NCI-H748 (cell line): ENCODE measurements around the gene GCGR.

Experiments
- DNase-seq: peaks from one replicate; lab custom pipeline; 2025; ENCODE audit not compliant: unreplicated experiment; lab: John Stamatoyannopoulos, UW

The GCGR gene

DNA sequence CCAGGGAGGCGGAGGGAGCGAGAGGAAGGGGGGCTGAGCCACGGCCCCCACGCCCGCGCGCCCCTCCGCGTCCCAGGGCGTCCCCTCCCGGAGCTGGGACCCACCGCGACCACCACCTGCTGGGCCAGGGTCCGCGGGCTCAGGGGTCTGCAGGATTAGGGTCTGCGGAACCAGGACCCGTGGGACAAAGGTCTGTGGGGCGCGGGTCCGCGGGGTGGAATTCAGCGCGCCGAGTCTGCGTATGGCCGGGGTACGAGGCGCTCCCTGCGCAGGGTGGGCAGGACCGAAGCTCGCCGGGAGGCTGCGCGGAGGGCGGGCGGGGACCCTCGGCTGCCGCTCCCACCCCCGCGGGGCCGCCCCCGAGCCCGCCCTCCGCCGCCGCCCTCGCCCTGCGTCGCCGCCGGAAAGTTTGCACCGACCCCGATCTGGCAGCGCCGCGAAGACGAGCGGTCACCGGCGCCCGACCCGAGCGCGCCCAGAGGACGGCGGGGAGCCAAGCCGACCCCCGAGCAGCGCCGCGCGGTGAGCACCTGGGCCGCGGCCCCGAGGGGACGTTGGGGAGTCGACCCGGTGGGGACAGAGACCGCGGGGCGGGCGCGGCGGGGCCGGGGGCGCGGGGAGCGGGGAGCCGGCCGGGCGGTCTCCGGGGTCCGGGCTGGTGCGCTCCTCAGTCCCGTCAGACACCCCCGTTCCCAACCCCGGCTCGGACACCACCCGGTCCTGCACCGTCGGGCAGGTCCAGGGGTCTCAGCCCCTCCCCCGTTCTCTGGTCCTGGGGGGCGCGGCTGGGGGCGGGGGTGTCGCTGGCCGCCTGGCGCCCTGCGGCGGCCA lies at the start of gene GCGR:
TSS of gene GCGR (plus strand) at position 423 of the 831 bp plus-strand sequence. CDS start 4,869 bp downstream, outside the sequence.
- no peak for DNase-seq

DNA sequence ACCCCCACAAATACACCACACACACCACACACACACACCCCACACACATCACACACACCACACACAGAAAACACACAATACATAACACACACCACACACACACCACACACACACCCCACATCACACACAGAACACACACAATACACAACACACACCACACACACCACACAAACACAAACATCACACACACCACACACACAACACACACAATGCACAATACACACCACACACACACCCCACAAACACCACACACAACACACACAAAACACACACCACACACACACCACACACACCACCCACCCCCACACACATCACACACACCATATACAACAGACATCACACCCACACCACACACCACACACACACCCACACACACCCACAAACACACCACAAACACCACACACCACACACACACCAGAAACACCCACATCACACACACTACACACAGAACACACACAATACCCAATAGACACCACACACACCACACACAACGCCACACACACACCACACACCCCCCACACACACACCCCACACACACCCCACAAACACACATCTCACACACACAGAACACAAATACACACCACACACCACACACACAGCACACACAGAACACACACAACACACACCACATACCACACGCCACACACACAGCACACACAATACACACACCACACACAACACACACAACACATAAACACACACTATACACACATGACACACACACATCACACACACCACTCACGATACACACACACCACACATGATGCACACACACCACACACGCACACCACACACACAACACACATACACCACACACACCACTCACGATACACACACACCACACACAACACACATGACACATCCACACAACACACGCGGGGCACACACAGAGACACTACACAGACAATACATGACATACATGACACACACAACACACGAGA lies 11.0 kb upstream of the GCGR start:
- no peak for DNase-seq

DNA sequence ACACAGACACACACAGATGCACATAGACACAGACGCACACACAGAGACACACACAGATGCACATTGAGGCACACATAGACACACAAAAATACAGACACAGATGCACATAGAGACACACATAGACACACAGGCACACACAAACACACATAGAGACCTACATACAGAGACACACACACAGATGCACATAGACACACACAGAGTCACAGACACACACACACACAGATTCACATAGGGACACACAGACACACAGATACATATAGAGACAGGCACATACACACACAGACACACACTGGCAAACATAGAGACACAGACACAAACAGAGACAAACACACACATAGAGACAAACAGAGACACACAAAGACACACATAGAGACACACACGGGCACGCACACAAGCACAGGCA lies 9.9 kb upstream of the GCGR start:
- DNase-seq, result no peak

DNA sequence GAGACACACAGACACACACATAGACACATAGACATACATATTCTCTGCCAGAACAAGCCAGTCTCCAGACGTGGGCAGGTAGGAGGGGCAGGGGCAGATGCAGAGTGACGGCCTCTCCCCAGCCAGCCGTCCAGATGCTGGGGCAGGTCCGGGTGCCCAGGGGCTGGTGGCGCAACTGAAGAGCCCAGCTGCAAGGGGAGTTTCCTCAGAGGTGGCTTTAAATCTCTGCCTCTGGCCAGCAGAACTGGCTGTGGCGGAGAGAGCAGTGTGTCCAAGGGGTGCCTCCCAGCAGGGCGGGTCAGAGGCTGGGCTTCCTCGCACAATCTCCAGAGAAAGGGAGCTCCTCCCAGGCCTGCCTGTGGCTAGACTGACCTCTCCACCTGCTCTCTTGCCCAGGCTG lies 9.4 kb upstream of the GCGR start:
- DNase-seq, result no peak

DNA sequence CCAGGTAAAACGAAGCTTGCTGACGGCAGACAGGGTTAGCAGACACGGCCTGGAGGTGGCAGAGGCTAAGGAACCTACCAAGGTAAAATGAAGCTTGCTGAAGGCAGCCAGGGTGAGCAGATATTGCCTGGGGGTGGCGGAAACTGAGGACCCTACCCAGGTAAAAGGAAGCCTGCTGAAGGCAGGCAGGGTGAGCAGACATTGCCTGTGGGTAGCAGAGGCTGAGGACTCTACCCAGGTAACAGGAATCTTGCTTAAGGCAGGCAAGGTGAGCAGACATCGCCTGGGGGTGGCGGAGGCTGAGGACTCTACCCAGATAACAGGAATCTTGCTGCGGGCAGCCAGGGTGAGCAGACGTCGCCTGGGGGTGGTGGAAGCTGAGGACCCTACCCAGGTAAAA lies 2.6 kb upstream of the GCGR start:
- DNase-seq, result no peak

DNA sequence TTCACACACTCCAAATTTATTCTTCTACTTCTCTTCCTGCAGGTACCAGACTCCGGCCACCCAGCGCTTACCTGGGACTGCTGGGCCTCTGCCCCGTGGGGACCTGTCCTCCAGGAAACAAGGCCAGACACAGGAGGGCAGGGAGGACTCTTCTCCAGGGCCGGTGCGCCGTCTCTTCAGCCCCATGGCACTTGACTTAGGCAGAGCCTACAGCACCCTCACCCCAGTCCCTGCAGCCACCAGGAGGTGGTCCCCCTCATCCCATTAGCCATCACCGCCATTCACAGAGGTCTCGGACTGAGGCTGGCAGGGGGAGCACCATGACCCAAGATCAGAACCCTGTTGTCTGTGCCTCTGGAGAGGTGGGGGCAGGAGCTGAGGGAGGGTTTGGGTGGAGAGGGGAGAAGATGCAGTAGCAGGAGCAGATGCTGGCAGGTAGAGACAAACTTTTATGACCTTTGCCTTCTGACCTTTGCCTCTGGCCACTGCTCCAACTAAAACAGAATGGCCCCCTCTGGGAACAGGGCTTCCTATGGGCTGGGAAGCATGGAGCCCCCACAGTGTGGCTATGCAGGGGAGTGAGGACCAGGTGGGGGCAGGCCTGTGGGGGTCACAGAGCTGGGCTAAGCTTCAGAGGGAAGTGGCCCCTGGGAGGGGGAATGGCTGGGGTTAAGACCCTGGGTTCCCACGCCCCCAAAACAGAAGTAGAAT lies 1.7 kb upstream of the GCGR start:
- DNase-seq, result no peak

DNA sequence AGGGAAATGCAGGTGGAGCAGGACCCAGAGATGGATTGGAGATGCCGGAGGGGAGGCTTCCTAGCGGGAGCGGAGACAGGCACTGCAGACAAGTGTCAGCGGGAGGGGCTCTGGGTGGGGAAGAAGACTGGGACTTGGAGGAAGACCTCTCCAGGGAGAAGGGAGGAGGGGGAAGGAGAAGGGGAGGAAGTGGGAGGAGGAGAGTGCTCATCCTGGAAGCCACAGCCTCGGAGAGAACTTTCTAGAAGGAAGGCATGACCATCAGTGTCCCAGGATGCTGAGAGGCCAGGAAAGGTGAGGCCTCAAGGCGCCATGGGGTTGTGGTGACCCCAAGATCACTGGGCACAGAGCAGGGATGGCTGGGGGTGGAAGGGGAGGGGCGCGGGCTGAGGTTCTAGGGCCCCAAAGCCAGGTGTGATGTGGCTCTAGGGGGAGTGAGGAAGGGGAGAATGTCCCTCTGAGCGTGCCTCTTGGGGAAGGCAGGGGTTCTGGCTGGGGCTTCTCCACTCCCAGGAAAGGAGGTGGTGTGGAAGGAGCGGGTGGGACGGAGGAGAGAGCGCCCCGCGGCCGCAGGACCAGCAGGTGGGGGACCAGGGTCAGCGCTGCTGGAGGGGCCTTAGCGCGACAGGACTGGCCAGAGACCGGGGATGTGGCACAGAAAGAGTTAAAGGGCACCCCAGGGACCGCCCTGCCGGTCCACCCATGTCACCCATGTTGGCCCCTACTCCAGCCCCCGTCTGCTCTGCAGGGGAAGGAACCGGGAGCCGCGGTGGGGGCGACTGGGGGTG lies 900 bp upstream of the GCGR start:
- no peak for DNase-seq

DNA sequence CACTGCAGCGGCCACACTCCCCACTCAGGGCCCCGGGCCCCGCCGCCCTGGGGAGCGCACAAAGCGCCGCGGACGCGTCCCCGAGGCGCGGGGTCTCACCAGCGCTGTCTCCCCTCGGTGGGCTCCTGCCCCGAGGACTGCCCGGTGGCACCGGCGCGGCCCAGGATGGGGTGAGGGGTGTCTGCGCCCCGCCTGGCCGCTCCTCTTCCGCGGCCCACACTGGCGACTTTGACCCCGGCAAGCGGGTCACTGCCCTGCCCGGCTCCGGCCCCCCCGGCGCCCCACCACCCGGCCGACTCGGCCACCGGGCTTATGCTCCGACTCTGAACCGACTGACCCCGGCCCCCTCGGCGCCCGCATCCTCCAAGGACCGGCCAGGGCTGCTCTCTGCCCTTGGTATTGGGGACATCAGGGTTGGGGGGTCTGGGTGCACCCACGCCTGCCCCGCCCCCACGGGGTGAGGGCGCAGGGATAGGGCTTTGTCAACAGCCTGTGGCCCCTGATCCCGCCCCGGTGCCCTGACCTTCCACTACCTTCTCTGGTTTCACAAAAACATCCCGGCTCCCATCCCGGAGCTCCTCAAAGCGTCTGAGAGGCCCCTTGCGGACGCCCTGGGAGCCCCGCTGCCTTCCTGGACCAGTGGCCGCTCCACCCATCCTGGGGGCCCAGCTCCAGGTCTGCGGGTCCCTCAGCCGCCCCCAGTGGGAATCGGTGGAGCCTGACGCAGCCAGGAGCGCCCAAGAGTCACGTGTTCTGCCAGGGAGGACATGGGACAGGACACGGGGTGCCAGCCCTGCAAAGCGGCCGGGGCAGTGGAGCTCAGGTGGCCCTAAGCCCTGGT lies 829 bp downstream of the GCGR start:
- no peak for DNase-seq

DNA sequence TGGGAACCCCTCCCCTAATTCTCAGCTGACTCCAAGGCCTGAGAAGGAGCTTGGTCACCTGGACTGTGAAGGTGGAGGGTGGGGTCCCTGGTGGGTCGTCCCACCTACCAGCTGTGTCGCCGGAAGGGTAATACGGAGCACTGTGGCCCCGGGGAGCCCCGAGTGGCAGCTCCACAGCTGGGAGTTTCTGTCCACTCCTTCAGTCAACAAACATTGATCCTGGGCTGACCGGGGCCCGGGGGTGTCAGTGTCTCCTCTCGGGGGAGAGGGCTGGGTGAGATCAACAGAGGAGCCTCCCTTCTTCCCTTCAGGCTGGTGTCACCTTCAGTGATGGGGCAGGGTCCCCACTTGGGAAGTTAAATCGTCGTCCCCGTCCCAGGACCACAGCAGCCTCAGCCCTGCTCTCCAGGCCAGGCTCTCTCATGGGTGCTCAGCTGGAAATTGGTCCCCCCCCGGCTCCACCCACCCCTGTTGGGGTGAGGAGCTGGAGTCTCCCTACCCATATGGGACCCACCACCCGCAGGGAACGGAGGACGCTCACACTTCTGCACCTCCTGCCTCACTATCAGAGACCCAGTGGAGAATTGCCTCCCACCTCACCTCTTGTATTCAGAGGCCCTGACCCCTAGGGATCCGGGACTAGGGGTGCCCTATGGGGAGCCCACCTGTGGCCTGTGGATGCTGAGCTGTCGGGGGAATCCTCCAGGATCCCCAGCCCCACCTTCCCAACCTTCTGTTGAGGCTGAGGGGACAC lies 1.9 kb downstream of the GCGR start:
- DNase-seq, result no peak

DNA sequence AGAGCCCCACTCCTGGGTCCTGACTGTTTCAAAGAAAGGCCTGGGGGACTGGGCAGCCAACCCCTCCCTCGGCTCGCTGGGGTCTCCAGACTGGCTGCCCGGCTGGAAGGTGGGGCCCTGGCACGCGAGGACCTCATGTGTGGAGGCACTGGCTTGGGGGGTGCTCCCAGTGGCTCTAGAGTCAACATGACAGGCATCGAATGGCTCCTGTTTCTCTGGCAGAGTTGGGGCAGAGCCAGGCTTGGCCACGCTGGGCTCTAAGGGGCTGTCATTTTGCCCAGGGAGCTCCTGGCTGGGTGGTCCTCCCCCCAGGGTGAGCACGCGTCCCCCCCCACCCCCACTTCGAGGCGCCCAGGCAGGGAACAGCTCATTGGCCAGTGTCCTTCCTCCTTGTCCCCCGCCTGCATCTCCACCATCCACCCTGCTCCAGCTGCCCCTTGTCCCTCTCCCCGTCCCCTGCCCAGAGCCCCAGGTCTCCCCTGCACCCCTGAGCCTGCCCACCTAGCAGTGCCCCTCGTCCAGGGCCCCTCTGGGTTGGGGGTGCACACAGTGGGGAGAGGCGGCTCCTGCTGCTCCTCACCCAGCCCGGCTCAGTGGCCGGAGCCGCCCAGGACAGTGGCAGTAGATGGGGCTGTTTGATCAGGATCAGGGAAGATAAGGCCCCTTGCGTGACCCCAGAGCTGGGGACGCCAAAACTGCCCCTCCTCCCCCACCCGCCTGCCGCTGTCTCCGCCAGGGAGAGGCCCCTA lies 2.7 kb downstream of the GCGR start:
- no peak for DNase-seq

DNA sequence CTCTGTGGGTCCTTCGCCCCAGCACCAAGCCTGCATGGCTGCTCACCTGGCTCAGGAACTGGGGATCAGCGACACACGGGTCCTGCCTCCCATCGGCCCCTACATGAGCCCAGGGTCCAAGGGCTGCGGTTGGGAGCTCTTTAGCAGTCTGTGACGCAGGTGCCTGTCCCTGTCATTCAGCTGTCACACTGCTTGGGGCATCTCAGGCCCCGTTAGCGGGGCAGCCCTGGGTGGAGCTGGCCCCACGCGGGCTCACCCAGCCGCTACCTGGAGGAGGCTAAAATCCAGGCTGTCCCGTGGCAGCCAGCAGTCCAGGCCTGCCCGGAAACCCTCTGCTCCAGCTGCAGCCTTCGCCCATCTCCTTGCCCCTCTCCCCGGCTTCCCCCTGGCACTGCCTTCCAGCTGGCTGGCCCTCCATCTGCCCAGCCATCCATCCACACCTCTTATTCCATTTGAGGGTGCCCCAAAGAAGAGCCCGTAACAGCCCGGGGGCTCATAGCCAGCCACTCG lies 3.3 kb downstream of the GCGR start:
- DNase-seq, result no peak

DNA sequence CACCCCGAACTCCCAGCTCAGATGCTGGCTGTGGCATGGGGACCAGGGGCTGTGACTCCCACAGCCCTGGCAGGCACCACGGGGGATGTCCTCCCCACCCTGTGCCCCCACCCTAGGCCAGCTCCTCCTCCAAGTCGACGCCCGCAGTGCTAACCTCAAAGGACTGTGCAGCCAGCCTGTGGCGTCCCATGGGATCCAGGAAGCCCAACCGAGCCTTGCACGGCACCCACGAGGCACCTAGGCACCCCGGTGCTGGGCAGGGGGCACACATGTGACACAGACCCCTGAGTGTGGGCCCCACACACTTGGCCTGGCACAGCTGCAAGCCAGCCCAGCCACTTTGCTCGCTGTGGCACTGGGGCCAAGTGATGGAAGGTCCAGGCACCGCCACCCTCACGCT lies 3.9 kb downstream of the GCGR start:
- DNase-seq, result no peak

DNA sequence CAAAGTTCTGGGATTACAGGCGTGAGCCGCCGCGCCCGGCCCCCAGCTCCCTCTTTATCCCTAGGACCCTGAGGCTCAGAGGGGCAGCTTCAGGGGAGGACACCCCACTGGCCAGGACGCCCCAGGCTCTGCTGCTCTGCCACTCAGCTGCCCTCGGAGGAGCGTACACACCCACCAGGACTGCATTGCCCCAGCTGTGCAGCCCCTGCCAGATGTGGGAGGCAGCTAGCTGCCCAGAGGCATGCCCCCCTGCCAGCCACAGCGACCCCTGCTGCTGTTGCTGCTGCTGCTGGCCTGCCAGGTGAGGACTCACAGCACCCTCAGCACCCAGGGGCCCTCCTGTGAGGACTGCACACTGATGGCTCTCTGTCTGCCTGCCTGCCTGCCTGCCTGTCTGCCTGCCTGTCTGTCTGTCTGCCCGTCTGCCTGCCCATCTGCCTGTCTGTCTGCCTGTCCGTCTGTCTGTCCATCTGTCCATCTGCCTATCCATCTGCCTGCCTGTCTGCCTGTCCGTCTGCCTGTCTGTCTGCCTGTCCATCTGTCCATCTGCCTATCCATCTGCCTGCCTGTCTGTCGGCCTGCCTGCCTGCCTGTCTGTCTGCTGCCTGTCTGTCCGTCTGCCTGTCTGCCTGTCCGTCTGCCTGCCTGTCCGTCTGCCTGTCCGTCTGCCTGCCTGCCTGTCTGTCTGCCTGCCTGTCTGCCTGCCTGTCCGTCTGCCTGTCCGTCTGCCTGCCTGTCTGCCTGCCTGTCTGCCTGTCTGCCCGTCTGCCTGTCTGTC lies 5.0 kb downstream of the GCGR start:
- no peak for DNase-seq

DNA sequence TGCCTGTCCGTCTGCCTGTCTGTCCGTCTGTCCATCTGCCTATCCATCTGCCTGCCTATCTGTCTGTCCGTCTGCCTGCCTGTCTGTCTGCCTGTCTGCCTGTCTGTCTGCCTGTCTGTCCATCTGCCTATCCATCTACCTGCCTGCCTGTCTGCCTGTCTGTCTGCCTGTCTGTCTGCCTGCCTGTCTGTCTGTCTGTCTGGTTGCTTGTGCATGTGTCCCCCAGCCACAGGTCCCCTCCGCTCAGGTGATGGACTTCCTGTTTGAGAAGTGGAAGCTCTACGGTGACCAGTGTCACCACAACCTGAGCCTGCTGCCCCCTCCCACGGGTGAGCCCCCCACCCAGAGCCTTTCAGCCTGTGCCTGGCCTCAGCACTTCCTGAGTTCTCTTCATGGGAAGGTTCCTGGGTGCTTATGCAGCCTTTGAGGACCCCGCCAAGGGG lies 5.6 kb downstream of the GCGR start:
- no peak for DNase-seq

DNA sequence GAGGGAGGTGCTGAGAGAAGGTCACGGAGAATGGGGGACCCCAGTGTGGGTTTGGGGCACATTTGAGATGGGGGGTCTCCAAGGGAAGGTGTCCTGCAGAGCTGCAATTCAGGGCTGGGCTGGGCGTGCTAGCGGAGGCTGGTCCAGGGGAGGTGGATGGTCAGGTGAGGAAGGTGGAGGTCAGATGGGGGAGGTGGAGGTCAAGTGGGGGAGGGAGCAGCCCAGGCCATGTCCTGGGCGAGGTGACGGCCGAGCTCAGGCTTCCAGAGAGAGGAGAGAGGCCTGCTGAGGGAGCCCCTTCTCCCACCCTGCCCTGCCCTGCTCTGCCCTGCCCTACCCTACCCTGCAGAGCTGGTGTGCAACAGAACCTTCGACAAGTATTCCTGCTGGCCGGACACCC lies 6.5 kb downstream of the GCGR start:
- no peak for DNase-seq

DNA sequence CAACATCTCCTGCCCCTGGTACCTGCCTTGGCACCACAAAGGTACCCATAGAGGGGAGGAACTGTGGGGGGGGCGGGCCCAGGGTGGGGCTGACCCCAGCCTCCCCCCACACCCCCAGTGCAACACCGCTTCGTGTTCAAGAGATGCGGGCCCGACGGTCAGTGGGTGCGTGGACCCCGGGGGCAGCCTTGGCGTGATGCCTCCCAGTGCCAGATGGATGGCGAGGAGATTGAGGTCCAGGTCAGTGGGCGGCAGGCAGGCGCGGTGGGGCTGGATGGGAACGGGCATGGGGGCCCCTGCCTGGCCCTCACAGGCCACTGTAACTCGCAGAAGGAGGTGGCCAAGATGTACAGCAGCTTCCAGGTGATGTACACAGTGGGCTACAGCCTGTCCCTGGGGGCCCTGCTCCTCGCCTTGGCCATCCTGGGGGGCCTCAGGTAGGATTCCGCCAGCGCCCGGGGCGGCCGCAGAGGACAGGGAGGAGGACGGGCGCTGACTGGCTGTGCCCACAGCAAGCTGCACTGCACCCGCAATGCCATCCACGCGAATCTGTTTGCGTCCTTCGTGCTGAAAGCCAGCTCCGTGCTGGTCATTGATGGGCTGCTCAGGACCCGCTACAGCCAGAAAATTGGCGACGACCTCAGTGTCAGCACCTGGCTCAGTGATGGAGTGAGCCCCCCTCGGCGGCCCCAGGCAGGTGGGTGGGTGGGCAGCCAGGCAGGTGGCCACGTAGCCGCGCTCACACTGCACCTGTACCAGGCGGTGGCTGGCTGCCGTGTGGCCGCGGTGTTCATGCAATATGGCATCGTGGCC lies 7.1 kb downstream of the GCGR start:
- no peak for DNase-seq
